Cardiac septum (tissue), 1 donor: ENCODE results near the gene CDC25C. TPM values are rescaled to one million over a fixed set of nuclear protein-coding genes. Genes with fewer than 3 reads are reported as not detected.
"Not testable (repeated sequence)": the region's sequence is repeated elsewhere in the genome, so short reads cannot be mapped to it uniquely, and the experiment has no call there.

Experiments
- DNase-seq: peaks from one replicate; pipeline ENCODE4 v3.0.0-alpha.2; 2020; ENCODE audit warnings: low spot score
- intact Hi-C: fragments of 100-400 bp; cut with DNase I; formaldehyde crosslinking; loops from one replicate; pipeline ENCODE4 v1.14.0; 2022
- total RNA-seq: library from RNA; stranded (reverse); fragmentation: NEBNext Ultra II Directional; extraction: Animal tissue kit (Norgen Biotek cat#: 25700); gene quantifications from one replicate; pipeline ENCODE4 v1.2.1, GENCODE V29; 2021
- donor health status: DM: no; HTN: no; CAD: no.

The CDC25C gene
- total RNA-seq, 1 donor from 2014 or later, result 0.19 TPM

GRCh38 chr5:138287246-138287645 is 44.4 kb downstream of the CDC25C start:
- intact Hi-C loops, result no loop called here
- no peak for DNase-seq

DNA sequence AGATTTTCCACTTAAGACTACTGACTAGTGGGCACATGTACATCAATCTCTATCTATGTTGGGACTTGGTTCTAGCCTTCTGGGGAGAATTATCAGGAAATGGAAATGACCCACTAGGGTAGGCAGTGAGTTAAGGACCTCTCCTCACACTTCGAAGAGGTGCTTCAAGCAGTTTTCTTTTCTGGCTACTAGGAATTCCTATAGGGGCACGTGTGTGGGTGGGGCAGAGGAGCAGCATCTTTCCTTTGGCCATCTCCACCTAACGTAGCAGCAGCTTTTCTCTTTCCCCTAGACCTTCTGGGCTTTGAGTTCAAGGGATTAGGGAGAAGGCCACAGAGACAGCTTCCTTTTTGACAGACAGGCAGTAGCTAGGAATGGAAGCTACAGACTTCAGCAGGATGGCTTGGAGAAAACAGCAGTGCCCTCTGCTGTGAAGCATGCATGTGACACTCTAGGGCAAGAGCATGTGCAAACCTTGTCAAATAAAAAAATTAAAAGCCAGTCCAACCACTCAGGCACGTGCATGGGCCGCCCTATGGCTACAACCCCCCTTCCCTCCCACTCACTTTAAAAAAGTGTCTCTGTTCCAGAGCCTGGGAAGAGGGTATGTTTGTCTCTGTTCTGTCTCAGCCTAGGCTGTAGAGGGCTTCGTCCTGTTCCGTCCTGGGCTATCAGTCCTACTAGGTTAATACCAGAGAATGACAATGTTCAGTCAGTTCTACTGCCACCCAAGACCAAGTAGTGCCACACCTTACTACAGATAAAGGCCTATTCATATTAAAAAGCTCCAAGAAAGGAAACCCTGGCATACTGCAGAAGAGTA is 48.5 kb downstream of the CDC25C start:
- DNase-seq, result no peak
- intact Hi-C loops, result loop anchor here (2.0 kb wide), 1 partner anchor 60 kb away; no protein-coding TSS in a partner anchor

GRCh38 chr5:138280915-138281314 is 50.7 kb downstream of the CDC25C start:
- DNase-seq, result no peak
- intact Hi-C loops, result no loop called here

GRCh38 chr5:138276402-138277054 is 55.1 kb downstream of the CDC25C start:
- intact Hi-C loops, result loop anchor here (2.0 kb wide), 1 partner anchor 48 kb away; no protein-coding TSS in a partner anchor
- DNase-seq, result no peak

DNA sequence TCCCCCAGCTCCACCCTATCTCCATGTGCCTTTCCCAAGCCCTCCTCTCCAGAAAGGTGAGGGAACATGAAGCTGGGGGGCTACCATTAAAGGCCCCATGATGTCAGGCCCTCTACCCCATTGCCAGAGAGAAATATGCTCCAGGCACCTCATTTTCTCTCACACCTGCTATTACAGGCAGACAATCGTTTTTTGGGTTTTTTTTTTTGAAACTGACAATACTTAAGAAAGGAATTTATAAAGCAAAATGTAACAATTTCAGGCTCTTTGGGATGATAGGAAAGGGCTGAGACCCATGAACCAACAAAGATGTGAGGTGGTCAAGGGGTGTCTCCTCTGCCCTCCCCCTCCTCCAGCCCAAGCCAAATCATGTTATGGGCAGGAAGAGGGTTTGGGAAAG is 55.7 kb downstream of the CDC25C start:
- DNase-seq, result no peak
- intact Hi-C loops, result loop anchor here (2.0 kb wide), 1 partner anchor 47 kb away; no protein-coding TSS in a partner anchor

DNA sequence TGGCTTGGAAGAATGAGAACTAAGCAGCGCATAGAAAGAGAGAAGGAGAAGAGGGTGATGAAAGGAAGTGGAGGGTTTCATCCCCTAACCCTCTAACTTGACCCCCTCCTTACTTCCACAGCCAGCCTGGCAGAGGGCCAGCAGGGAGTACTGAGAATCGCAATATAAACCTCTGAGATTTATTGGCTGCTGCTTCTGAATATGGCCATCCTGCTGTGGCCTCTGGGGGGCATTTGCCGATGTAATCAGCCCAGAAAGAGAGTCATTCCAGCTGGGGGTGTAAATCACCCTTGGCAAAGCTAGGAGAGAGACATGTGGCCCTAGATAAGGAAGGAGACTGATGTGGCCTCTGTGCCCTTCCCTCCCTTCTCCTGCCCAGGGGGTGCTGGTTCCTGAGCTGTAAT is 56.2 kb downstream of the CDC25C start:
- no peak for DNase-seq
- intact Hi-C loops, result no loop called here

DNA sequence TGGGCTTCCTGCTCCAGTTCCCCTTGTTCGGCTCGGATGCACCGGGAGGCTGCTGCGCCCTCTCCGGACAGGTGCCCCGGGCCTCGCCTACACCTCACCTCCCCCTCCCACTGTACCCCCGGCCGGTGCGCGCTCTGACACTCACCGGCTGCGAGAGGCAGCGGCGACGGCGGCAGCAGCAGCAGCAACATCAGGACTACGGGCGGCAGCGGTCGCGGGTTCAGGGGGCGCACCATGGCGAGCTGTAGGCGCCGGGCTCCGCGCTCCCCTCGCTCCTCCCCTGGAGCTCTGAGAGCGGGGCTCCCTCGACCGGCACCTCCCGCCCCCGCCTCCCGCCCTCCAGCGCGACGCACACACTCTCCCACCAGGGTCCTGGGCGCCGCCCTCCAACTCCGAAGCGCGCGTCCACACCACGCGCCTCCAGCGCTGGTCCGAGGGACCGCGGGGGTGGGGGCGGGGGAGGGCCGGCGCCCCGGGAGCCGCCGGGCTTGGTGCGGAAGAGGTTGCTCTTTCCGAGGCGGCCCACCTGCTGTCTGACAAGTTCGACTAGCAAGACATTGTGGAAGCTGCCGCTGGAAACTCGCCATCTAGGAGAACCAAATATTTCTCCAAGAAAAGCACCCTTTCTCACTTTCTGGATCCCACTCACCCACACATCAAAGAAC is 57.3 kb downstream of the CDC25C start, which contains the start of gene GFRA3:
GFRA3 (minus strand) TSS at position 433 of the 665 bp plus-strand sequence; CDS start at position 236, 197 bp downstream.
- intact Hi-C loops, result no loop called here
- no peak for DNase-seq

GRCh38 chr5:138273834-138274188 is 57.8 kb downstream of the CDC25C start:
- intact Hi-C loops, result no loop called here

GRCh38 chr5:138272681-138273080 is 58.9 kb downstream of the CDC25C start:
- DNase-seq, result no peak
- intact Hi-C loops, result no loop called here

More at GRCh38 chr5:138273834-138274188, 57.8 kb downstream of the CDC25C start:
- no peak for DNase-seq

- no peak for DNase-seq
- intact Hi-C loops, result no loop called here
Measured at GRCh38 chr5:138271281-138271680, 60.3 kb downstream of the CDC25C start.

GRCh38 chr5:138264183-138264582 is 67.4 kb downstream of the CDC25C start:
- intact Hi-C loops, result no loop called here

DNA sequence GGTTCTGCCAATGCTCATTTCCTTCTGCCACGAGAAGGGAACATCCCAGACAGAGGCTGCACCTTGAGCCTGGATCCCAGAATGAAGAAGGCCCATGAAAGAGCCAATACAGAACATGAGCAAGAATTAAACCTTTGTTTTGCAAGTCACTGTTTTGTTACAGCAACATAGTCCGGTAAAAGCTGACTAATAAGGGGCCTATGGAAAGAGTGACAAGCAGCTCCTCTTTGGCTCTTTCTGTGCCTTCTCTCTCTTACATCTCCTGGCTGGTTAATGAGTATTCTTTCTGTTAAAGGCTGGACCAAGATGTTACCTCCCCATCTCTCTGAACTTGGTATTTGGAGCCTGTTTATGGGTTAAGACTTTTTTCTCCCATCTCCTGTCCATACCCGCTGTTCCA is 68.0 kb downstream of the CDC25C start:
- intact Hi-C loops, result no loop called here
- DNase-seq, result no peak

More at GRCh38 chr5:138264183-138264582, 67.4 kb downstream of the CDC25C start:
- DNase-seq, result no peak

GRCh38 chr5:138258704-138259292 is 72.8 kb downstream of the CDC25C start:
- no peak for DNase-seq
- intact Hi-C loops, result no loop called here

GRCh38 chr5:138257583-138257982 is 74.0 kb downstream of the CDC25C start:
- intact Hi-C loops, result no loop called here
- no peak for DNase-seq

- no peak for DNase-seq
- intact Hi-C loops, result no loop called here
Measured at GRCh38 chr5:138252944-138253343, 78.7 kb downstream of the CDC25C start.

- DNase-seq, intact Hi-C loops: not testable (repeated sequence)
Measured at GRCh38 chr5:138247800-138248199, 83.8 kb downstream of the CDC25C start.

GRCh38 chr5:138246822-138247221 is 84.8 kb downstream of the CDC25C start:
- DNase-seq, result no peak

DNA sequence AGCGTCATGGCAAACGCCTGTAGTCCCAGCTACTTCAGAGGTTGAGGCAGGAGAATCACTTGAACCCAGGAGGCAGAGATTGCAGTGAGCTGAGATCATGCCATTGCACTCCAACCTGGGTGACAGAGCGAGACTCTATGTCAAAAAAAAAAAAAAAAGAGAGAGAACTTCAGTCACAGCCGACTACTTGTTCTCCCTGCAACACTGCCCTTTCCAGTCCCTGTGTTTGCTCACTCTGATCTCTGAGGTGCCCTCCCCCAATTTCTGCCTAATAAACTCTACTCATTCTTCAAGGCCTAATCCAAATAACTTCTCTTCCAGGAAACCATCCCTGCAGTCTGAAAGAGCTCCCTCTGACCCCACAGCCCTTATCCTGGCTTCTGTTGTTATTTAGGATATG is 85.3 kb downstream of the CDC25C start:
- no peak for DNase-seq
- intact Hi-C loops, result no loop called here

More at GRCh38 chr5:138246822-138247221, 84.8 kb downstream of the CDC25C start:
- intact Hi-C loops, result no loop called here

DNA sequence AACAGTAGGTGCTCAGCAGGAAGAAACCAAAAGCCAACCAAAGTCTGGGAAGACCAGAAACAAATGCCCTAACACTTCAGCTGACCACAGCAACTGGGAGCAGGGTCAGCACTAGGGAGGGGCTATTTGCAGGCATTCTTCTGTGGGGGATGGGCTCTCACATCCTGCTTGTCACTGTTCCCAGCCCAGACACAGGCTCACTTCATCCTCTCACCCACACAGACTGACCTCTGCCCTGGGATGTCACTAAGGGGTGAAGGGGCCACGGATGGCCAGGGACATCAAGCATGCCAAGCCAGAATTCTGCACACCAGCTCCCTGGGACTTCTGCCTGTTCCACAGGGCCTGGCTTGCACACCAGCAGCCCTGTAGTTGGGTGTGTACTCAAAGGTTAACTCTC is 85.9 kb downstream of the CDC25C start:
- intact Hi-C loops, result no loop called here
- DNase-seq, result no peak

- intact Hi-C loops, result no loop called here
- DNase-seq, result no peak
Measured at GRCh38 chr5:138243794-138244193, 87.8 kb downstream of the CDC25C start.
